MCF 10A (cell line): ENCODE results near the gene IL1RAPL2. TPM values are rescaled to one million over a fixed set of nuclear protein-coding genes. Genes with fewer than 3 reads are reported as not detected.

Experiments used
- BruUV-seq: library from RNA; stranded (reverse); fragments of 400-500 nt; replicated peaks from 2 replicates; lab custom pipeline; 2021; lab: Mats Ljungman, UMichigan
- CTCF ChIA-PET: fragments of 300-600 bp; sonication (Branson Sonifier 250); formaldehyde crosslinking; extraction: SDS; loops from one replicate; lab custom pipeline; 2021; ENCODE audit warnings: antibody characterized with exemption, inconsistent platforms; lab: Yijun Ruan, JAX
- POLR2A ChIA-PET: fragments of 300-600, 350-650 bp; sonication (Branson Sonifier 250); formaldehyde crosslinking; extraction: SDS; loops from one replicate; lab custom pipeline; 2020; ENCODE audit warnings: antibody characterized with exemption, inconsistent platforms; lab: Yijun Ruan, JAX
- DNase-seq: peaks from one replicate; pipeline ENCODE4 v3.0.0-alpha.2; 2018; ENCODE audit not compliant: unreplicated experiment
- H3K27ac Mint-ChIP-seq: one replicate; pipeline ENCODE4 v1.8.0; 2022; ENCODE audit warnings: mild to moderate bottlenecking, low read depth, mixed read lengths; ENCODE audit not compliant: unreplicated experiment
- H3K27me3 Mint-ChIP-seq: one replicate; pipeline ENCODE4 v1.8.0; 2022; ENCODE audit warnings: mixed read lengths; ENCODE audit not compliant: insufficient read depth, unreplicated experiment
- H3K36me3 Mint-ChIP-seq: one replicate; pipeline ENCODE4 v1.8.0; 2022; ENCODE audit warnings: mild to moderate bottlenecking, moderate library complexity, mixed read lengths; ENCODE audit not compliant: insufficient read depth, unreplicated experiment
- H3K4me1 Mint-ChIP-seq: one replicate; pipeline ENCODE4 v1.8.0; 2022; ENCODE audit warnings: mixed read lengths; ENCODE audit not compliant: insufficient read depth, unreplicated experiment
- H3K4me3 Mint-ChIP-seq: one replicate; pipeline ENCODE4 v1.8.0; 2022; ENCODE audit warnings: mild to moderate bottlenecking, moderate library complexity, mixed read lengths; ENCODE audit not compliant: unreplicated experiment
- H3K9me3 Mint-ChIP-seq: one replicate; pipeline ENCODE4 v1.8.0; 2022; ENCODE audit warnings: mixed read lengths; ENCODE audit not compliant: unreplicated experiment
- intact Hi-C: fragments of 100-400 bp; cut with micrococcal nuclease; formaldehyde crosslinking; loops from 2 replicates; pipeline ENCODE4 v1.14.1; 2022
- total RNA-seq: library from RNA; stranded (reverse); gene quantifications from 2 replicates; pipeline ENCODE4 v1.2.3, GENCODE V29; 2022
- TF ChIP-seq, protein P1 (sequence below): fragments of 200-600 bp; IDR thresholded peaks from one replicate; pipeline ENCODE4 v1.8.0; 2022; ENCODE audit warnings: antibody characterized with exemption, mild to moderate bottlenecking; ENCODE audit not compliant: unreplicated experiment

The IL1RAPL2 gene
- total RNA-seq, 1 experiment from 2014 or later = 4.4 TPM

DNA sequence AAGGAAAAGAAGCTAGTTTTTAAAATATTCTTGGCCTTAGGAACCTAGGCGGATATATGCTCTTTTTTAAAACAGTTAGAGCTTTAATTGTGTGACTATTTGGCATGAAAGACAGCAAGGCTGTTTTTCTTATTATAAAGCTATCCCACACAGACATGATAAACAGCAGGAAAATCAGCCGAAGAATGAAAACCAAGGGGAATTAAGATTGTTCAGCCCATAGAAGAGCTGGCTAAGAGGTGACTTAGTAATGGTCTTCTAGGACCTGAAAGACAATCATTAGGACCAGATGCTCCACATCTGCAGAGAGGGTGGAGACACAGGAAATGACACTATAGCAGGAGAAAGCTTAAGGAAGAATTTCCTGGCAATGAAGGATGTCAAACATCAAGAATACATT lies 1085.0 kb downstream of the IL1RAPL2 start:
- CTCF ChIA-PET = interaction anchor here (0.6 kb wide), 1 partner anchor 1138 kb away, joined by 3 read pairs; no protein-coding TSS in a partner anchor
- TF ChIP-seq, protein P1, sequence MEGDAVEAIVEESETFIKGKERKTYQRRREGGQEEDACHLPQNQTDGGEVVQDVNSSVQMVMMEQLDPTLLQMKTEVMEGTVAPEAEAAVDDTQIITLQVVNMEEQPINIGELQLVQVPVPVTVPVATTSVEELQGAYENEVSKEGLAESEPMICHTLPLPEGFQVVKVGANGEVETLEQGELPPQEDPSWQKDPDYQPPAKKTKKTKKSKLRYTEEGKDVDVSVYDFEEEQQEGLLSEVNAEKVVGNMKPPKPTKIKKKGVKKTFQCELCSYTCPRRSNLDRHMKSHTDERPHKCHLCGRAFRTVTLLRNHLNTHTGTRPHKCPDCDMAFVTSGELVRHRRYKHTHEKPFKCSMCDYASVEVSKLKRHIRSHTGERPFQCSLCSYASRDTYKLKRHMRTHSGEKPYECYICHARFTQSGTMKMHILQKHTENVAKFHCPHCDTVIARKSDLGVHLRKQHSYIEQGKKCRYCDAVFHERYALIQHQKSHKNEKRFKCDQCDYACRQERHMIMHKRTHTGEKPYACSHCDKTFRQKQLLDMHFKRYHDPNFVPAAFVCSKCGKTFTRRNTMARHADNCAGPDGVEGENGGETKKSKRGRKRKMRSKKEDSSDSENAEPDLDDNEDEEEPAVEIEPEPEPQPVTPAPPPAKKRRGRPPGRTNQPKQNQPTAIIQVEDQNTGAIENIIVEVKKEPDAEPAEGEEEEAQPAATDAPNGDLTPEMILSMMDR = no peak
- H3K27ac Mint-ChIP-seq = no peak overlapping the region
- no peak for DNase-seq
- H3K9me3 Mint-ChIP-seq = no peaks in the 10 kb centered on the region
- peaks cover 6% of the 10 kb centered on the region for H3K36me3 Mint-ChIP-seq
- intact Hi-C loops = no loop called here
- H3K4me1 Mint-ChIP-seq = peaks cover 1% of the 10 kb centered on the region
- H3K27me3 Mint-ChIP-seq = peaks cover 66% of the 10 kb centered on the region
- POLR2A ChIA-PET = interaction anchor here (0.6 kb wide), 1 partner anchor 55 kb away, joined by 3 read pairs; no protein-coding TSS in a partner anchor
- no TSS peak for BruUV-seq
- H3K4me3 Mint-ChIP-seq = no peak overlapping the region

DNA sequence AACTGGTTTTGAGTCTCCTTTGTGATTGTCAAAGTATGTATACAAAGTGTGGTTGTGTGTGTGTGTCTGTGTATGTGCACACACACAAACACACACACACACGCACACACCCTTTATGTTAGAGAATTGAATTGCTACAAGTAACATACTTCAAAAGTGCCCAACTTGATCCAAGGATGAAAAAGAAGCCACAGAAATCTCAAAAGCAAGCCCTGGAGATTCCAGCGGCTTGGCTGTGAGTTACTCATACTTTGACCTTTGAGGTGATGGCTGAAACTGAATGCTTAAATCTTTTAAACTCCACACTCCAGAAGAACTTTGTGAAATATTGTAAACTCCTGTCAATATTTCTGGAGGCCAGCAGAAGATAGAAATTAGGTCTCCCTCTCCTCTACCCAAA lies 1087.9 kb downstream of the IL1RAPL2 start:
- no peak for DNase-seq
- TF ChIP-seq, protein P1 = no peak
- Mint-ChIP-seq H3K4me1 (no peaks in the 10 kb centered on the region), H3K27ac (no peak overlapping the region), H3K36me3 (no peaks in the 10 kb centered on the region), H3K4me3 (no peak overlapping the region), H3K27me3 (peaks cover 45% of the 10 kb centered on the region), H3K9me3 (no peaks in the 10 kb centered on the region)
- ChIA-PET CTCF (no interaction called here), POLR2A (no interaction called here)
- BruUV-seq = no TSS peak
- intact Hi-C loops = no loop called here

DNA sequence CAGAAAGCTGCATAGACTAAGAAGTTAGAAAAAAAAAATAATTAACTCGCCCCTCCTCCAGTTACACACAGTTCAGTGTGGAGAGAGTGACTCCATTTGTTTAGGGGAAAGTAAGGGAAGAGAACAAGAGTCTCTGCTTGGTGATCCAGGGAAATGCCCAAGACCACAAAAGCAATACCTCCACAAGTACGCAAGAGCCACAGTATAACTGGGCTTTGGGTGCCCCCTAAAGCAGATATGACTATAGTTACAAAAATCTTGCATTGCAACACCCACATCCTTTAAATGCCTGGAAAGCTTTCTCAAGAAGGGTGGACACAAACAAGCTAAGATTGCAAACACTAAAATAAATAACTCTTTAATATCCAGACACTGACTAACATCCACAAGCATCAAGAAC lies 1092.1 kb downstream of the IL1RAPL2 start:
- DNase-seq = peak; percentile 65
- Mint-ChIP-seq H3K9me3 (no peaks in the 10 kb centered on the region), H3K4me1 (no peaks in the 10 kb centered on the region), H3K36me3 (no peaks in the 10 kb centered on the region), H3K27ac (no peak overlapping the region), H3K27me3 (peaks cover 54% of the 10 kb centered on the region), H3K4me3 (no peak overlapping the region)
- TF ChIP-seq, protein P1 = no peak
- ChIA-PET CTCF (interaction anchor here (0.5 kb wide), 1 partner anchor 699 kb away, joined by 3 read pairs; no protein-coding TSS in a partner anchor), POLR2A (no interaction called here)
- intact Hi-C loops = no loop called here
- no TSS peak for BruUV-seq

DNA sequence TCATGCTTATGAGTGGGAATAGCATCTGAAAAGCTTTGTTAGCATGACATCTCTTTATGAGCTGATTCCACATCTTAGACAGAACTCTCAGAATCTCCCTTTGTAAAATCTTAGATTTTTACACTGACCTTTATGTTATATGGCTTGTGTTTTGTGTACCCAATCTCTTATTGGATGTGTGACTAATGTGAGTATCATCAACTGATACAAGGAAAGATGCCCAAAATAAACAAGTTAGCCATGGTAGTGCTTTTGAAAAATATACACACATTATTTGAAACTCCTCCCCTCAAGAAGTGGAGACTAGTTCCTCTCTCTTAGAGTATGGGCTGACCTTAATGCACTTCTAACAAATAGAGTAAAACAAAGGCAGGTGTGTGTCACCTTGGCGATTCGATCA lies 1096.2 kb downstream of the IL1RAPL2 start:
- TF ChIP-seq, protein P1 = no peak
- H3K27me3 Mint-ChIP-seq = peaks cover 69% of the 10 kb centered on the region
- no TSS peak for BruUV-seq
- H3K36me3 Mint-ChIP-seq = no peaks in the 10 kb centered on the region
- H3K27ac Mint-ChIP-seq = no peak overlapping the region
- CTCF ChIA-PET = interaction anchor here (0.6 kb wide), 1 partner anchor 22 kb away, joined by 4 read pairs; no protein-coding TSS in a partner anchor
- POLR2A ChIA-PET = no interaction called here
- no peaks in the 10 kb centered on the region for H3K9me3 Mint-ChIP-seq
- no peak overlapping the region for H3K4me3 Mint-ChIP-seq
- intact Hi-C loops = no loop called here
- H3K4me1 Mint-ChIP-seq = no peaks in the 10 kb centered on the region
- DNase-seq = no peak
